K562 (cell line): Measurements from ENCODE around the gene PPFIA1. TPM values are rescaled to one million over a fixed set of nuclear protein-coding genes. Genes with fewer than 3 reads are reported as not detected.

Experiments
- ATAC-seq: fragments of 200-7000 bp; cut with Tn5 transposase; 3 replicates; pipeline ENCODE4 v1.9.1; 2020; ENCODE audit warnings: moderate library complexity
- BruUV-seq: library from RNA; stranded (reverse); fragments of 400-500 nt; replicated peaks from 2 replicates; lab custom pipeline; 2021; lab: Mats Ljungman, UMichigan
- CTCF ChIA-PET: fragments of 300-600 bp; formaldehyde crosslinking; extraction: SDS; loops from one replicate; lab custom pipeline; 2021; ENCODE audit warnings: low intra/inter-chr PET ratio; lab: Yijun Ruan, JAX
- POLR2A ChIA-PET: fragments of 300-600, 350-650 bp; sonication (Branson Sonifier 250); formaldehyde crosslinking; extraction: SDS; loops from one replicate; lab custom pipeline; 2021; ENCODE audit warnings: antibody characterized with exemption, inconsistent platforms; lab: Yijun Ruan, JAX
- DNase-seq, 4 experiments: peaks; one replicate each; pipeline versions ENCODE4 v3.0.0 to v3.0.0-alpha.2; 2011 to 2018; ENCODE audit warnings: low spot score in 3 of 4, mixed read lengths in 3 of 4; ENCODE audit errors: extremely low read depth in 1 of 4
- FAIRE-seq: peaks from 2 replicates; lab custom pipeline; 2011; peaks lifted over from hg19 to GRCh38; lab: Jason Lieb, UNC
- H2AFZ ChIP-seq: 2 replicates; pipeline ENCODE4 v1.6.0; 2011; ENCODE audit warnings: low read depth, low read length, control low read depth, inconsistent platforms
- H3K27ac ChIP-seq: fragments of 200-600 bp; 3 replicates; pipeline ENCODE4 v1.8.0; 2011; ENCODE audit warnings: low read depth, mild to moderate bottlenecking, control low read depth, inconsistent platforms, low read length, moderate library complexity, mixed read lengths; ENCODE audit errors: extremely low read depth
- H3K27me3 ChIP-seq, 2 experiments: fragments of 300-600 bp in 1 of 2; 2 replicates in 1 of 2; 3 replicates in 1 of 2; pipeline versions ENCODE4 v1.6.0 to v1.8.0; 2011; ENCODE audit warnings: inconsistent platforms in 2 of 2, low read length in 2 of 2, mild to moderate bottlenecking in 1 of 2, mixed read lengths in 1 of 2, moderate library complexity in 1 of 2; ENCODE audit not compliant: control insufficient read depth in 2 of 2, insufficient read depth in 2 of 2
- H3K36me3 ChIP-seq: fragments of 300-600 bp; 3 replicates; pipeline ENCODE4 v1.8.0; 2011; ENCODE audit warnings: mild to moderate bottlenecking, low read length, inconsistent platforms; ENCODE audit not compliant: control insufficient read depth, insufficient read depth
- H3K4me1 ChIP-seq, 2 experiments: fragments of 200-600 bp in 1 of 2; replicated peaks in 1 of 2; 2 replicates in 1 of 2; 3 replicates in 1 of 2; pipeline versions ENCODE4 v1.5.1 to v1.8.0; 2011; ENCODE audit warnings: inconsistent platforms in 2 of 2, low read length in 2 of 2, mild to moderate bottlenecking in 1 of 2, mixed read lengths in 1 of 2, moderate library complexity in 1 of 2; ENCODE audit not compliant: control insufficient read depth in 2 of 2, insufficient read depth in 2 of 2
- H3K4me2 ChIP-seq: 2 replicates; pipeline ENCODE4 v1.6.1; 2011; ENCODE audit warnings: low read length, control low read depth, inconsistent platforms, mixed read lengths; ENCODE audit not compliant: insufficient read depth
- H3K4me3 ChIP-seq: fragments of 200-600 bp; sonication (generic), shearing (Covaris generic); 2 replicates; pipeline ENCODE4 v1.5.1; 2016; ENCODE audit warnings: control low read depth, inconsistent platforms
- H3K79me2 ChIP-seq: fragments of 200-600 bp; 3 replicates; pipeline ENCODE4 v1.8.0; 2011; ENCODE audit warnings: low read length, inconsistent platforms; ENCODE audit not compliant: control insufficient read depth, insufficient read depth
- H3K9ac ChIP-seq, 2 experiments: 2 replicates each; pipeline versions ENCODE4 v1.6.0 to v1.6.1; 2011; ENCODE audit warnings: low read depth in 2 of 2, low read length in 2 of 2, control low read depth in 1 of 2, inconsistent platforms in 1 of 2, mild to moderate bottlenecking in 1 of 2, mixed read lengths in 1 of 2; ENCODE audit not compliant: insufficient read depth in 1 of 2
- H3K9me1 ChIP-seq: one replicate; pipeline ENCODE4 v1.6.0; 2011; ENCODE audit warnings: inconsistent platforms, mild to moderate bottlenecking, low read length, moderate library complexity; ENCODE audit not compliant: control insufficient read depth, insufficient read depth
- H3K9me3 ChIP-seq: replicated peaks from 2 replicates; pipeline ENCODE4 v1.5.1; 2011; ENCODE audit warnings: low read depth, low read length, inconsistent platforms; ENCODE audit not compliant: control insufficient read depth, insufficient read depth
- H4K20me1 ChIP-seq: replicated peaks from 2 replicates; pipeline ENCODE4 v1.6.1; 2011; ENCODE audit warnings: low read length, inconsistent platforms, mixed read lengths; ENCODE audit not compliant: control insufficient read depth, insufficient read depth
- HIVEP1 ChIP-seq: fragments of 250-450 bp; sonication (Bioruptor Pico); IDR thresholded peaks from 2 replicates; pipeline ENCODE4 v1.4.0; 2020; ENCODE audit warnings: mild to moderate bottlenecking
- IFI16 ChIP-seq: fragments of 250-450 bp; sonication (Bioruptor Pico); IDR thresholded peaks from 2 replicates; pipeline ENCODE4 v2.1.2; 2022; ENCODE audit warnings: mild to moderate bottlenecking, inconsistent platforms
- RBM25 ChIP-seq: fragments of 200-400 bp; formaldehyde crosslinking; IDR thresholded peaks from 2 replicates; pipeline ENCODE4 v1.6.1; 2018; ENCODE audit warnings: low read length, low read depth, moderate library complexity; ENCODE audit not compliant: severe bottlenecking
- ZFP36 ChIP-seq: fragments of 150-350 bp; IDR thresholded peaks from 2 replicates; pipeline ENCODE4 v1.6.1; 2018; ENCODE audit warnings: low read length, low read depth; ENCODE audit not compliant: partially characterized antibody
- WGBS: fragments of 100-300 bp; shearing (Covaris generic); methylation state at CpG from one replicate; pipeline ENCODE4 v1.1.6; 2016; ENCODE audit warnings: low coverage, mixed read lengths; ENCODE audit not compliant: insufficient coverage; ENCODE audit errors: missing lambda C conversion rate; 5-methylcytosine and 5-hydroxymethylcytosine counted together
- in situ Hi-C: fragments of 300-500 bp; cut with MboI; formaldehyde crosslinking; loops from 4 replicates; pipeline ENCODE4 v1.15.0; 2018; ENCODE audit warnings: inconsistent platforms, mixed read lengths
- intact Hi-C: fragments of 100-400 bp; cut with micrococcal nuclease; formaldehyde crosslinking; loops from 2 replicates; pipeline ENCODE4 v1.14.2; 2022
- polyA plus RNA-seq, 8 experiments: library from polyadenylated mRNA; depleted of rRNA in 4 of 8; stranded (reverse) in 5 of 8; unstranded in 3 of 8; fragments of >200 nt; fragmentation: Nextera tagmentation in 2 of 8; fragmentation: Illumina TruSeq in 1 of 8; extraction: Ambion mirVana in 2 of 8; extraction: Trizol in 1 of 8; gene quantifications; 2 replicates each; pipeline versions ENCODE4 v1.2.1 to v1.2.3, GENCODE V29; 2011 to 2014; ENCODE audit warnings: inconsistent platforms in 1 of 8, missing spikeins in 1 of 8
- total RNA-seq, 7 experiments: library from RNA; depleted of rRNA in 6 of 7; stranded (reverse); fragments of >200 nt in 6 of 7; fragmentation: Illumina TruSeq in 2 of 7; extraction: Trizol in 2 of 7; gene quantifications; 2 replicates each; pipeline versions ENCODE4 v1.2.1 to v1.2.3, GENCODE V29; 2011 to 2021; ENCODE audit warnings: low replicate concordance in 1 of 7
- TF ChIP-seq, protein P1 (sequence below): sonication (generic); formaldehyde crosslinking; IDR thresholded peaks from 2 replicates; pipeline ENCODE4 v1.8.0; 2023; ENCODE audit warnings: mild to moderate bottlenecking, missing genetic modification reagents

The PPFIA1 gene
- total and polyA plus RNA-seq, 9 of the 15 experiments (the other 6 are each of a cell fraction or from before 2014, with no cell fraction given): 9.9 to 41.5 (median 28.5) TPM

DNA sequence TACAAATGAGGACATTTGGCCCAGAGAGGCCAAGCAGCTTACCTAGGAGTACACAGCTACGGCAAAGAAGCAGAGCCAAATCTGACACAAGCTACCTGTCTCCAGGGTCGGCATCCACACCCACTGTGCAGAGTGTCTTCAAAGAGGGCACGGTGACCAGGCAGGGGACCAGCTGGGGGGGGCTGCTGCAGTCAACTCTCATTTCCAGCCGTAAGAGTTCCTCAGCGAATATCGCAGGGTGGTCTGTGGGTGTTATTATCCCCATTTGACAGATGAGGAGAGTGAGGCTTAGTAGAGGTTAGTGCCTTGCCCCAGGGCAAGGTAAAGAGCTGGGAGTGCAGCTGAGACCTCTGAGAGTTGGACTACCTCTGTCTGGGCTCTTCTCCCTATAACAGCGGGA lies 7.1 kb upstream of the PPFIA1 start:
- Histone ChIP-seq H2AFZ (no peak overlapping the region), H3K27ac (no peak overlapping the region), H4K20me1 (no peaks in the 10 kb centered on the region), H3K4me1 (no peaks in the 10 kb centered on the region), H3K9me1 (no peaks in the 10 kb centered on the region), H3K4me2 (no peak overlapping the region), H3K79me2 (no peaks in the 10 kb centered on the region), H3K27me3 (peaks cover 22 to 27% of the 10 kb centered on the region in 2 experiments), H3K4me3 (no peak overlapping the region), H3K9me3 (no peaks in the 10 kb centered on the region), H3K9ac (no peak overlapping the region), H3K36me3 (no peaks in the 10 kb centered on the region)
- intact Hi-C loops: no loop called here
- no TSS peak for BruUV-seq
- WGBS: 45% methylated on average over 7 of the region's 7 CpGs
- ChIA-PET CTCF (no interaction called here), POLR2A (interaction anchor here (1.5 kb wide), 1 partner anchor 10 kb away, joined by 4 read pairs; no protein-coding TSS in a partner anchor)
- no peak for ATAC-seq
- no peak for DNase-seq
- TF ChIP-seq ZFP36 (peak; percentile 15), RBM25 (peak; percentile 53), HIVEP1 (no peak), IFI16 (CRISPR knock-in tag) (no peak)
- TF ChIP-seq, protein P1, sequence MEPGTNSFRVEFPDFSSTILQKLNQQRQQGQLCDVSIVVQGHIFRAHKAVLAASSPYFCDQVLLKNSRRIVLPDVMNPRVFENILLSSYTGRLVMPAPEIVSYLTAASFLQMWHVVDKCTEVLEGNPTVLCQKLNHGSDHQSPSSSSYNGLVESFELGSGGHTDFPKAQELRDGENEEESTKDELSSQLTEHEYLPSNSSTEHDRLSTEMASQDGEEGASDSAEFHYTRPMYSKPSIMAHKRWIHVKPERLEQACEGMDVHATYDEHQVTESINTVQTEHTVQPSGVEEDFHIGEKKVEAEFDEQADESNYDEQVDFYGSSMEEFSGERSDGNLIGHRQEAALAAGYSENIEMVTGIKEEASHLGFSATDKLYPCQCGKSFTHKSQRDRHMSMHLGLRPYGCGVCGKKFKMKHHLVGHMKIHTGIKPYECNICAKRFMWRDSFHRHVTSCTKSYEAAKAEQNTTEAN (CRISPR knock-in tag): no peak
- FAIRE-seq: no peak
- in situ Hi-C loops: no loop called here
